Upper lobe of left lung (tissue), 6 donors: ENCODE data around the gene MYOC. TPM values are rescaled to one million over a fixed set of nuclear protein-coding genes. Genes with fewer than 3 reads are reported as not detected.

Source experiments
- ATAC-seq, 2 donors: fragments of 200-7000 bp; cut with Tn5 transposase; one replicate each; pipeline ENCODE4 v1.9.1; 2022; ENCODE audit warnings: mild to moderate bottlenecking in 2 of 2, moderate library complexity in 2 of 2; ENCODE audit not compliant: low FRiP score in 2 of 2
- DNase-seq, 2 donors: peaks; one replicate each; pipeline ENCODE4 v3.0.0-alpha.2; 2019 to 2020
- H3K27ac ChIP-seq, 4 donors: fragments of 200-600 bp; sonication (generic); one replicate each; pipeline ENCODE4 v1.5.1; 2016 to 2019
- H3K27me3 ChIP-seq, 4 donors: fragments of 200-600 bp; sonication (generic); one replicate each; pipeline ENCODE4 v1.5.1; 2017 to 2019
- H3K36me3 ChIP-seq, 4 donors: fragments of 200-600 bp; sonication (generic); one replicate each; pipeline ENCODE4 v1.5.1; 2016 to 2019
- H3K4me1 ChIP-seq, 4 donors: fragments of 200-600 bp; sonication (generic); one replicate each; pipeline ENCODE4 v1.5.1; 2018 to 2019
- H3K4me3 ChIP-seq, 4 donors: fragments of 200-600 bp; sonication (generic); one replicate each; pipeline ENCODE4 v1.5.1; 2017 to 2019; ENCODE audit warnings: mild to moderate bottlenecking in 2 of 4, moderate library complexity in 1 of 4
- H3K9me3 ChIP-seq, 4 donors: fragments of 200-600 bp; sonication (generic); one replicate each; pipeline ENCODE4 v1.5.1; 2018 to 2019
- EP300 ChIP-seq, 4 donors: sonication (generic); formaldehyde crosslinking; IDR thresholded peaks; one replicate each; pipeline ENCODE4 v1.5.1; 2017; ENCODE audit warnings: antibody characterized with exemption in 4 of 4, control low read depth in 2 of 4
- POLR2A ChIP-seq, 4 donors: fragments of 450-650 bp; IDR thresholded peaks; one replicate each; pipeline ENCODE4 v1.5.1; 2016 to 2017; ENCODE audit warnings: antibody characterized with exemption in 4 of 4, mild to moderate bottlenecking in 2 of 4
- POLR2AphosphoS5 ChIP-seq, 2 donors: sonication (generic); formaldehyde crosslinking; IDR thresholded peaks; one replicate each; pipeline ENCODE4 v1.5.1; 2017; ENCODE audit warnings: antibody characterized with exemption in 2 of 2
- WGBS, 2 donors: methylation state at CpG; one replicate each; pipeline ENCODE4 v1.1.5; 2017 to 2018; 5-methylcytosine and 5-hydroxymethylcytosine counted together
- total RNA-seq, 6 donors: library from RNA; depleted of rRNA in 4 of 6; stranded (reverse); fragments of >200 nt in 4 of 6; gene quantifications; one replicate each; pipeline versions ENCODE4 v1.1.0 to v1.2.1, GENCODE V29; 2016 to 2021
- TF ChIP-seq, protein P1 (sequence below), 6 experiments: fragments of 450-650 bp in 4 of 6; fragments of 200-600 bp in 2 of 6; sonication (generic) in 2 of 6; IDR thresholded peaks; one replicate each; pipeline ENCODE4 v1.5.1; 2016 to 2019; ENCODE audit warnings: antibody characterized with exemption in 6 of 6
- donor health status: DM: no; HTN: no; CAD: no; lungs with moderate emphysema.
- donor health status: DM: no; HTN: yes; CAD: no; lungs with severe emphysema.

MYOC gene
- total RNA-seq, 6 donors from 2014 or later, result 0.33 to 1.7 (median 1.2) TPM; not detected in 1

- no peak overlapping the region for H3K4me3 ChIP-seq
- TF ChIP-seq, protein P1, sequence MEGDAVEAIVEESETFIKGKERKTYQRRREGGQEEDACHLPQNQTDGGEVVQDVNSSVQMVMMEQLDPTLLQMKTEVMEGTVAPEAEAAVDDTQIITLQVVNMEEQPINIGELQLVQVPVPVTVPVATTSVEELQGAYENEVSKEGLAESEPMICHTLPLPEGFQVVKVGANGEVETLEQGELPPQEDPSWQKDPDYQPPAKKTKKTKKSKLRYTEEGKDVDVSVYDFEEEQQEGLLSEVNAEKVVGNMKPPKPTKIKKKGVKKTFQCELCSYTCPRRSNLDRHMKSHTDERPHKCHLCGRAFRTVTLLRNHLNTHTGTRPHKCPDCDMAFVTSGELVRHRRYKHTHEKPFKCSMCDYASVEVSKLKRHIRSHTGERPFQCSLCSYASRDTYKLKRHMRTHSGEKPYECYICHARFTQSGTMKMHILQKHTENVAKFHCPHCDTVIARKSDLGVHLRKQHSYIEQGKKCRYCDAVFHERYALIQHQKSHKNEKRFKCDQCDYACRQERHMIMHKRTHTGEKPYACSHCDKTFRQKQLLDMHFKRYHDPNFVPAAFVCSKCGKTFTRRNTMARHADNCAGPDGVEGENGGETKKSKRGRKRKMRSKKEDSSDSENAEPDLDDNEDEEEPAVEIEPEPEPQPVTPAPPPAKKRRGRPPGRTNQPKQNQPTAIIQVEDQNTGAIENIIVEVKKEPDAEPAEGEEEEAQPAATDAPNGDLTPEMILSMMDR (IDR thresholded peaks at IDR 0.05), result no peak
- TF ChIP-seq POLR2AphosphoS5 (IDR thresholded peaks at IDR 0.05) (no peak), POLR2A (IDR thresholded peaks at IDR 0.05) (no peak), EP300 (IDR thresholded peaks at IDR 0.05) (no peak)
- peaks cover 0 to 7% (median 0%) of the 10 kb centered on the region in 4 donors for H3K4me1 ChIP-seq
- no peaks in the 10 kb centered on the region for H3K27me3 ChIP-seq
- no peaks in the 10 kb centered on the region for H3K36me3 ChIP-seq
- no peak for ATAC-seq
- DNase-seq, result no peak
- no peak overlapping the region for H3K27ac ChIP-seq
- no peaks in the 10 kb centered on the region for H3K9me3 ChIP-seq
- WGBS, 2 donors, result 84 to 91% methylated on average over 7 to 11 of the region's 11 CpGs
Observed at GRCh38 chr1:171636141-171636540, 16.3 kb downstream of the MYOC start.

- H3K4me1 ChIP-seq, result peaks cover 0 to 7% (median 0%) of the 10 kb centered on the region in 4 donors
- WGBS, 2 donors, result 80 to 86% methylated on average over 2 of the region's 2 CpGs
- no peak overlapping the region for H3K27ac ChIP-seq
- TF ChIP-seq EP300 (IDR thresholded peaks at IDR 0.05) (no peak), POLR2A (IDR thresholded peaks at IDR 0.05) (no peak), POLR2AphosphoS5 (IDR thresholded peaks at IDR 0.05) (no peak)
- TF ChIP-seq, protein P1 (IDR thresholded peaks at IDR 0.05), result no peak
- DNase-seq (no peak), ATAC-seq (no peak)
- H3K9me3 ChIP-seq, result no peaks in the 10 kb centered on the region
- no peaks in the 10 kb centered on the region for H3K27me3 ChIP-seq
- H3K36me3 ChIP-seq, result no peaks in the 10 kb centered on the region
- no peak overlapping the region for H3K4me3 ChIP-seq
Observed at GRCh38 chr1:171635661-171636060, 16.8 kb downstream of the MYOC start.

DNA sequence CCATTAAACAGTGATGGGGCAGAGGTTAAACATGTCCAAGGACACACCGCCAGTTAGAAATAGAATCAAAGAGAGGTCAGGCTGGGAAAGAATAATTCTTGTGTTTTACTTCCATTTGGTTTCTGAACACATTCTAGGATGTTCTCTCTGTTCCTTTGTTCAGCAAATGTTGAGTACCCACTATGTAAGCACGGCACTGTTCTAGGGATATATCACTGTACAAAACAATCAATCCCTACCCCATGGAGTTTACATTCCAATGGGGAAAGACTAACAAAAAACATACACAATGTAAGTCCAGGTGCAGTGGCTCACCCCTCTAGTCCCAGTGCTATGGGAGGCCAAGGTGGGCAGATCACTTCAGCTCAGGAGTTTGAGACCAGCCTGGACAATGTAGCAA, 24.3 kb downstream of the MYOC start:
- WGBS, 2 donors, result 89 to 91% methylated on average over 2 of the region's 2 CpGs

DNA sequence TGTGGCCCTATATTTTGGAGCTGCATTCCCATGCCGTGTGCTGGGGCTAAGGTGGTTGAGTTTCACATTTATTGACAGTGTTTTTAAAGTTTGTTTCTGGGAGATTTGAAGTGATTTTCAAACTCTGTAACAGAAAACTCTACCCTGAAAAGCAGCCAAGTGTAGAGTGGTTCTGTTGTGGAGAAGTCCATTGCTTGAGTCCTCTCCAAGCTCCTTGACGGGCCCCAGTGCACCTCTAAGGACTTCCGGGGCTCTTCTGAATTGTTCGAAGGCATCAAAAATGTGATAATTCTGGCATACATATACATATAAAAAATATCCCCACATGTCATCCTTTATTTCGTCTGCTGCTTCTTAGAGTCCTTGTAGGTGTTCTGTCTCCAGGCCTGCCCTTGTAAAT, 25.5 kb downstream of the MYOC start:
- H3K27ac ChIP-seq, result no peak overlapping the region
- peaks cover 0 to 4% (median 0%) of the 10 kb centered on the region in 4 donors for H3K4me1 ChIP-seq
- WGBS, 2 donors, result 70% methylated on average over 5 of the region's 5 CpGs
- no peaks in the 10 kb centered on the region for H3K36me3 ChIP-seq
- no peak overlapping the region for H3K4me3 ChIP-seq
- DNase-seq, result peak in 1 of 2 donors; percentile 34
- no peaks in the 10 kb centered on the region for H3K27me3 ChIP-seq
- ATAC-seq, result peak in 1 of 2 donors; percentile 39
- no peak for TF ChIP-seq POLR2A (IDR thresholded peaks at IDR 0.05)
- no peak for TF ChIP-seq POLR2AphosphoS5 (IDR thresholded peaks at IDR 0.05)
- no peak for TF ChIP-seq EP300 (IDR thresholded peaks at IDR 0.05)
- TF ChIP-seq, protein P1 (IDR thresholded peaks at IDR 0.05), result no peak
- H3K9me3 ChIP-seq, result no peaks in the 10 kb centered on the region

More for the DNA sequence above, 24.3 kb downstream of the MYOC start:
- no peaks in the 10 kb centered on the region for H3K27me3 ChIP-seq
- TF ChIP-seq POLR2AphosphoS5 (IDR thresholded peaks at IDR 0.05) (no peak), EP300 (IDR thresholded peaks at IDR 0.05) (no peak)
- TF ChIP-seq, protein P1 (IDR thresholded peaks at IDR 0.05), result no peak
- H3K4me1 ChIP-seq, result peaks cover 0 to 4% (median 0%) of the 10 kb centered on the region in 4 donors
- H3K9me3 ChIP-seq, result no peaks in the 10 kb centered on the region
- DNase-seq, result no peak
- H3K4me3 ChIP-seq, result no peak overlapping the region
- H3K36me3 ChIP-seq, result no peaks in the 10 kb centered on the region
- no peak for ATAC-seq
- H3K27ac ChIP-seq, result no peak overlapping the region

GRCh38 chr1:171625225-171625624, 27.3 kb downstream of the MYOC start:
- ATAC-seq, result no peak
- DNase-seq, result no peak
- H3K27me3 ChIP-seq, result no peaks in the 10 kb centered on the region
- H3K4me1 ChIP-seq, result peaks cover 0 to 4% (median 0%) of the 10 kb centered on the region in 4 donors
- WGBS, 2 donors, result 79 to 85% methylated on average over 1 of the region's 1 CpG
- no peak overlapping the region for H3K4me3 ChIP-seq
- H3K36me3 ChIP-seq, result no peaks in the 10 kb centered on the region
- no peaks in the 10 kb centered on the region for H3K9me3 ChIP-seq
- H3K27ac ChIP-seq, result no peak overlapping the region
- TF ChIP-seq POLR2AphosphoS5 (IDR thresholded peaks at IDR 0.05), result no peak
- TF ChIP-seq, protein P1 (IDR thresholded peaks at IDR 0.05), result no peak
- no peak for TF ChIP-seq EP300 (IDR thresholded peaks at IDR 0.05)
- no peak for TF ChIP-seq POLR2A (IDR thresholded peaks at IDR 0.05)
